ENCODE data around the gene DNAJC3. TPM values are rescaled to one million over a fixed set of nuclear protein-coding genes. Genes with fewer than 3 reads are reported as not detected.

Gene DNAJC3
- polyA plus RNA-seq, 1 donor (not counting 4 experiments of a cell fraction or from before 2014, with no cell fraction given): 23.8 TPM

DNA sequence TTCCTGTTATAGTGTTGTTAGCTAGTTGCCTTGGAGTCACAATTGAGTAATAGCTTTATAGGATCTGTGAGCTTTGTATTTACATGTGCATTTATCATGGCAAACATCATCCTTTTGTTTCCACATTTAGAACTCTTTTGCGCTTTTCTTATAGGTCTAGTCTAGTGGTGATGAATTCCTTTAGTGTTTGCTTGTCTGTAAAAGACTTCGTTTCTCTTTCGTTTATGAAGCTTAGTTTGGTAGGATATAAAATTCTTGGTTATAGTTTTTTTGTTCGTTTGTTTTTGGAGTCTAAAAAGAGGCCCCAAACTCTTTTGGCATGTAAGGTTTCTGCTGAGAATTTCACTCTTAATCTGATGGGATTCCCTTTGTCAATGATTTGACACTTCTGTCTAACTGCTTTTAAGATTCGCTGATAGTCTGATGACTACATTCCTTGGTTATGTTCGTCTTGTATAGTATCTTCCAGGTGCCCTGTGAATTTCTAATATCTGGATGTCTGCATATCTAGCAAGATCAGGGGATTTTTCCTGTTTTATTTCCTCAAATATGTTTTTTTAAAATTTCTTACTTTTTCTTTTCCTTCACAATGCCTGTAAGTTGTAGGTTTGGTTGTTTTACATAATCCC is 20.2 kb downstream of the DNAJC3 start:
- Histone ChIP-seq H3K4me1 (ENCODE audit: control insufficient read depth, extremely low read depth, insufficient read depth, low read length) (no peaks in the 10 kb centered on the region), H2AFZ (ENCODE audit: control insufficient read depth, low read length) (no peak overlapping the region), H3K36me3 (ENCODE audit: control insufficient read depth in 2 of 2, extremely low read depth in 1 of 2, insufficient read depth in 2 of 2, low read length in 2 of 2) (no peaks in the 10 kb centered on the region), H3K9me1 (ENCODE audit: control insufficient read depth, extremely low read depth, insufficient read depth, low read length) (peaks cover 3% of the 10 kb centered on the region), H3K4me3 (ENCODE audit: control insufficient read depth in 2 of 3, extremely low read depth in 1 of 3, insufficient read depth in 2 of 3, low read depth in 1 of 3, low read length in 3 of 3) (no peak overlapping the region), H3K9ac (ENCODE audit: control insufficient read depth, extremely low read depth, insufficient read depth, low read length) (no peak overlapping the region), H3K4me2 (ENCODE audit: control insufficient read depth, extremely low read depth, insufficient read depth, low read depth, low read length) (no peak overlapping the region), H3K9me3 (ENCODE audit: control insufficient read depth, low read depth, low read length) (no peaks in the 10 kb centered on the region), H3K79me2 (ENCODE audit: control insufficient read depth, insufficient read depth, low read length) (peaks cover 45% of the 10 kb centered on the region), H3K27me3 (ENCODE audit: control insufficient read depth, extremely low read depth, insufficient read depth, low read length) (no peaks in the 10 kb centered on the region), H4K20me1 (ENCODE audit: control insufficient read depth, extremely low read depth, insufficient read depth, low read length) (peaks cover 21% of the 10 kb centered on the region), H3K27ac (ENCODE audit: control insufficient read depth, insufficient read depth, low read length) (no peak overlapping the region)
- TF ChIP-seq, protein P1, sequence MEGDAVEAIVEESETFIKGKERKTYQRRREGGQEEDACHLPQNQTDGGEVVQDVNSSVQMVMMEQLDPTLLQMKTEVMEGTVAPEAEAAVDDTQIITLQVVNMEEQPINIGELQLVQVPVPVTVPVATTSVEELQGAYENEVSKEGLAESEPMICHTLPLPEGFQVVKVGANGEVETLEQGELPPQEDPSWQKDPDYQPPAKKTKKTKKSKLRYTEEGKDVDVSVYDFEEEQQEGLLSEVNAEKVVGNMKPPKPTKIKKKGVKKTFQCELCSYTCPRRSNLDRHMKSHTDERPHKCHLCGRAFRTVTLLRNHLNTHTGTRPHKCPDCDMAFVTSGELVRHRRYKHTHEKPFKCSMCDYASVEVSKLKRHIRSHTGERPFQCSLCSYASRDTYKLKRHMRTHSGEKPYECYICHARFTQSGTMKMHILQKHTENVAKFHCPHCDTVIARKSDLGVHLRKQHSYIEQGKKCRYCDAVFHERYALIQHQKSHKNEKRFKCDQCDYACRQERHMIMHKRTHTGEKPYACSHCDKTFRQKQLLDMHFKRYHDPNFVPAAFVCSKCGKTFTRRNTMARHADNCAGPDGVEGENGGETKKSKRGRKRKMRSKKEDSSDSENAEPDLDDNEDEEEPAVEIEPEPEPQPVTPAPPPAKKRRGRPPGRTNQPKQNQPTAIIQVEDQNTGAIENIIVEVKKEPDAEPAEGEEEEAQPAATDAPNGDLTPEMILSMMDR (optimal IDR thresholded peaks at IDR 0.05 in 1 of 3, IDR thresholded peaks at IDR 0.05 in 1 of 3, conservative IDR thresholded peaks at IDR 0.05 in 1 of 3; ENCODE audit: extremely low read depth in 1 of 3, insufficient read depth in 2 of 3, low read length in 3 of 3): no peak
- no peak for TF ChIP-seq EZH2 (IDR thresholded peaks at IDR 0.05; ENCODE audit: low read length)
- dilution Hi-C loops (cut with MboI; ENCODE audit: extremely low pct_ligation_motif_present, low sequenced_read_pairs): no loop called here
- DNase-seq (ENCODE audit: low read depth, low spot score) (no peak), FAIRE-seq (no peak)

GRCh38 chr13:95698047-95698749 is 21.3 kb downstream of the DNAJC3 start:
- H3K4me3 ChIP-seq (ENCODE audit: control insufficient read depth in 2 of 3, extremely low read depth in 1 of 3, insufficient read depth in 2 of 3, low read depth in 1 of 3, low read length in 3 of 3): no peak overlapping the region
- H3K9me3 ChIP-seq (ENCODE audit: control insufficient read depth, low read depth, low read length): no peaks in the 10 kb centered on the region
- H3K27ac ChIP-seq (ENCODE audit: control insufficient read depth, insufficient read depth, low read length): no peak overlapping the region
- no peak for TF ChIP-seq EZH2 (IDR thresholded peaks at IDR 0.05; ENCODE audit: low read length)
- TF ChIP-seq, protein P1 (optimal IDR thresholded peaks at IDR 0.05 in 1 of 3, IDR thresholded peaks at IDR 0.05 in 1 of 3, conservative IDR thresholded peaks at IDR 0.05 in 1 of 3; ENCODE audit: extremely low read depth in 1 of 3, insufficient read depth in 2 of 3, low read length in 3 of 3): peak in 2 of 3 experiments; percentile 31 to 41
- peaks cover 19% of the 10 kb centered on the region for H4K20me1 ChIP-seq (ENCODE audit: control insufficient read depth, extremely low read depth, insufficient read depth, low read length)
- no peaks in the 10 kb centered on the region for H3K27me3 ChIP-seq (ENCODE audit: control insufficient read depth, extremely low read depth, insufficient read depth, low read length)
- no peak overlapping the region for H3K9ac ChIP-seq (ENCODE audit: control insufficient read depth, extremely low read depth, insufficient read depth, low read length)
- H3K36me3 ChIP-seq (ENCODE audit: control insufficient read depth in 2 of 2, extremely low read depth in 1 of 2, insufficient read depth in 2 of 2, low read length in 2 of 2): no peaks in the 10 kb centered on the region
- no peak overlapping the region for H2AFZ ChIP-seq (ENCODE audit: control insufficient read depth, low read length)
- H3K4me1 ChIP-seq (ENCODE audit: control insufficient read depth, extremely low read depth, insufficient read depth, low read length): no peaks in the 10 kb centered on the region
- FAIRE-seq (peak; percentile 64), DNase-seq (ENCODE audit: low read depth, low spot score) (no peak)
- peaks cover 3% of the 10 kb centered on the region for H3K9me1 ChIP-seq (ENCODE audit: control insufficient read depth, extremely low read depth, insufficient read depth, low read length)
- no peak overlapping the region for H3K4me2 ChIP-seq (ENCODE audit: control insufficient read depth, extremely low read depth, insufficient read depth, low read depth, low read length)
- peaks cover 54% of the 10 kb centered on the region for H3K79me2 ChIP-seq (ENCODE audit: control insufficient read depth, insufficient read depth, low read length)
- dilution Hi-C loops (cut with MboI; ENCODE audit: extremely low pct_ligation_motif_present, low sequenced_read_pairs): no loop called here
